Measurements from ENCODE around the gene LRIT3. TPM values are rescaled to one million over a fixed set of nuclear protein-coding genes. Genes with fewer than 3 reads are reported as not detected.

Gene LRIT3
- total and polyA plus RNA-seq, 2 of the 8 experiments (the other 6 are each of a cell fraction or from before 2014, with no cell fraction given): 0.11 TPM; not detected in 1

- no peak for TF ChIP-seq TAF7 (optimal IDR thresholded peaks at IDR 0.05; ENCODE audit: borderline replicate concordance, low read depth, low read length)
- TF ChIP-seq RAD21 (IDR thresholded peaks at IDR 0.05 in 1 of 2, conservative IDR thresholded peaks at IDR 0.05 in 1 of 2; ENCODE audit: low read depth in 2 of 2, low read length in 2 of 2): no peak
- TF ChIP-seq CEBPB (IDR thresholded peaks at IDR 0.05; ENCODE audit: low read depth, low read length): no peak
- TF ChIP-seq SIN3A (conservative IDR thresholded peaks at IDR 0.05 in 1 of 2, IDR thresholded peaks at IDR 0.05 in 1 of 2; ENCODE audit: low read depth in 1 of 2, low read length in 2 of 2): no peak
Measured at GRCh38 chr4:109861916-109862511, 14.1 kb downstream of the LRIT3 start (continued).

Data from H1 (cell line).